ENCODE data around the gene UTS2. TPM values are rescaled to one million over a fixed set of nuclear protein-coding genes. Genes with fewer than 3 reads are reported as not detected.

UTS2 gene
- total RNA-seq, 1 donor from 2014 or later = not detected

GRCh38 chr1:7891804-7892203, 38.9 kb upstream of the UTS2 start:
- no peak overlapping the region for H3K4me3 ChIP-seq
- no peaks in the 10 kb centered on the region for H3K4me1 ChIP-seq
- H3K9me3 ChIP-seq = no peaks in the 10 kb centered on the region
- H3K27ac ChIP-seq = no peak overlapping the region
- DNase-seq (no peak), ATAC-seq (no peak)
- H3K27me3 ChIP-seq = no peaks in the 10 kb centered on the region
- intact Hi-C loops (cut with DNase I) = no loop called here
- TF ChIP-seq CTCF (IDR thresholded peaks at IDR 0.05) = no peak
- no peaks in the 10 kb centered on the region for H3K36me3 ChIP-seq

- no peak for ATAC-seq
- TF ChIP-seq CTCF (IDR thresholded peaks at IDR 0.05) = no peak
Measured at GRCh38 chr1:7890853-7891252, 38.0 kb upstream of the UTS2 start.

GRCh38 chr1:7888248-7889081, 35.6 kb upstream of the UTS2 start:
- no peaks in the 10 kb centered on the region for H3K27me3 ChIP-seq
- no peak for TF ChIP-seq CTCF (IDR thresholded peaks at IDR 0.05)
- ATAC-seq = no peak
- no peaks in the 10 kb centered on the region for H3K36me3 ChIP-seq
- no peak overlapping the region for H3K27ac ChIP-seq
- no peak overlapping the region for H3K4me3 ChIP-seq
- H3K4me1 ChIP-seq = no peaks in the 10 kb centered on the region
- DNase-seq = no peak
- intact Hi-C loops (cut with DNase I) = no loop called here
- no peaks in the 10 kb centered on the region for H3K9me3 ChIP-seq

More at GRCh38 chr1:7890853-7891252, 38.0 kb upstream of the UTS2 start:
- DNase-seq = no peak
- Histone ChIP-seq H3K36me3 (no peaks in the 10 kb centered on the region), H3K27ac (no peak overlapping the region), H3K9me3 (no peaks in the 10 kb centered on the region), H3K4me3 (no peak overlapping the region), H3K4me1 (no peaks in the 10 kb centered on the region), H3K27me3 (no peaks in the 10 kb centered on the region)
- intact Hi-C loops (cut with DNase I) = no loop called here

- no peak for ATAC-seq
- no peak for TF ChIP-seq CTCF (IDR thresholded peaks at IDR 0.05)
- Histone ChIP-seq H3K27ac (no peak overlapping the region), H3K36me3 (no peaks in the 10 kb centered on the region), H3K4me3 (no peak overlapping the region), H3K9me3 (no peaks in the 10 kb centered on the region), H3K27me3 (no peaks in the 10 kb centered on the region), H3K4me1 (no peaks in the 10 kb centered on the region)
- no peak for DNase-seq
- intact Hi-C loops (cut with DNase I) = no loop called here
Measured at GRCh38 chr1:7886405-7886745, 33.5 kb upstream of the UTS2 start.

GRCh38 chr1:7885513-7886404, 32.9 kb upstream of the UTS2 start:
- DNase-seq (peak; percentile 95), ATAC-seq (peak; percentile 99)
- Histone ChIP-seq H3K9me3 (no peaks in the 10 kb centered on the region), H3K36me3 (no peaks in the 10 kb centered on the region), H3K27me3 (no peaks in the 10 kb centered on the region), H3K27ac (no peak overlapping the region), H3K4me3 (no peak overlapping the region), H3K4me1 (no peaks in the 10 kb centered on the region)
- intact Hi-C loops (cut with DNase I) = no loop called here
- TF ChIP-seq CTCF (IDR thresholded peaks at IDR 0.05) = no peak

Measured in upper lobe of right lung (tissue), 1 donor.